CD14-positive monocyte (primary cell): ENCODE results near the gene SPAG17. TPM values are rescaled to one million over a fixed set of nuclear protein-coding genes. Genes with fewer than 3 reads are reported as not detected.

Experiments used
- DNase-seq, 3 donors: peaks; one replicate each; pipeline ENCODE4 v3.0.0-alpha.2; 2011 to 2022
- H2AFZ ChIP-seq: 2 replicates; pipeline ENCODE4 v1.6.0; 2012; ENCODE audit warnings: mild to moderate bottlenecking, low read depth, low read length, inconsistent platforms; ENCODE audit not compliant: insufficient read depth, poor library complexity, severe bottlenecking
- H3K27ac ChIP-seq, 2 donors: 1 replicate in 1 of 2; 2 replicates in 1 of 2; pipeline ENCODE4 v1.5.1; 2012 to 2013; ENCODE audit warnings: low read length in 2 of 2, control low read depth in 1 of 2, inconsistent platforms in 1 of 2, low read depth in 1 of 2, mild to moderate bottlenecking in 1 of 2
- H3K27me3 ChIP-seq, 2 donors: one replicate each; pipeline versions ENCODE4 v1.6.0 to v1.6.1; 2011 to 2013; ENCODE audit warnings: low read length in 2 of 2; ENCODE audit not compliant: control insufficient read depth in 2 of 2, insufficient read depth in 2 of 2
- H3K36me3 ChIP-seq, 2 donors: replicated peaks in 1 of 2; 1 replicate in 1 of 2; 2 replicates in 1 of 2; pipeline versions ENCODE4 v1.5.1 to v1.6.1; 2012 to 2013; ENCODE audit warnings: low read length in 2 of 2, control low read depth in 1 of 2, inconsistent platforms in 1 of 2, mild to moderate bottlenecking in 1 of 2; ENCODE audit not compliant: insufficient read depth in 2 of 2, control insufficient read depth in 1 of 2
- H3K4me1 ChIP-seq, 2 donors: 1 replicate in 1 of 2; 2 replicates in 1 of 2; pipeline versions ENCODE4 v1.5.1 to v1.6.1; 2012 to 2013; ENCODE audit warnings: low read length in 2 of 2, control low read depth in 1 of 2, inconsistent platforms in 1 of 2, mild to moderate bottlenecking in 1 of 2, moderate library complexity in 1 of 2; ENCODE audit not compliant: insufficient read depth in 2 of 2, control insufficient read depth in 1 of 2
- H3K4me2 ChIP-seq: replicated peaks from 2 replicates; pipeline ENCODE3; 2012; ENCODE audit warnings: low read length, moderate library complexity, mild to moderate bottlenecking; ENCODE audit not compliant: poor library complexity, severe bottlenecking; ENCODE audit errors: extremely low read depth
- H3K4me3 ChIP-seq, 3 experiments: fragments of 200-600 bp in 1 of 3; sonication (generic) in 1 of 3; replicated peaks in 1 of 3; 1 replicate in 2 of 3; 2 replicates in 1 of 3; pipeline ENCODE4 v1.5.1; 2011 to 2013; ENCODE audit warnings: low read length in 3 of 3, mild to moderate bottlenecking in 3 of 3, control low read depth in 2 of 3, low read depth in 2 of 3, inconsistent platforms in 1 of 3, moderate library complexity in 1 of 3
- H3K79me2 ChIP-seq: 2 replicates; pipeline ENCODE4 v1.6.0; 2012; ENCODE audit warnings: mild to moderate bottlenecking, control low read depth, inconsistent platforms, low read length, moderate library complexity; ENCODE audit not compliant: insufficient read depth
- H3K9ac ChIP-seq: 2 replicates; pipeline ENCODE4 v1.6.0; 2017; ENCODE audit warnings: low read length, mild to moderate bottlenecking; ENCODE audit not compliant: insufficient read depth, poor library complexity, severe bottlenecking
- H3K9me3 ChIP-seq, 2 donors: replicated peaks in 1 of 2; 1 replicate in 1 of 2; 2 replicates in 1 of 2; pipeline versions ENCODE4 v1.5.1 to v1.6.1; 2012 to 2013; ENCODE audit warnings: low read length in 2 of 2, control low read depth in 1 of 2; ENCODE audit not compliant: control insufficient read depth in 1 of 2, insufficient read depth in 1 of 2
- H4K20me1 ChIP-seq: 2 replicates; pipeline ENCODE4 v1.6.0; 2012; ENCODE audit warnings: mild to moderate bottlenecking, low read length, control low read depth, moderate library complexity; ENCODE audit not compliant: insufficient read depth
- H3K27ac Mint-ChIP-seq, 7 donors: one replicate each; pipeline ENCODE4 v1.8.0; 2020; ENCODE audit warnings: mild to moderate bottlenecking in 7 of 7, mixed read lengths in 7 of 7, moderate library complexity in 6 of 7, inconsistent platforms in 2 of 7
- H3K27me3 Mint-ChIP-seq, 3 donors: one replicate each; pipeline ENCODE4 v1.8.0; 2021 to 2022; ENCODE audit warnings: low read depth in 3 of 3, mild to moderate bottlenecking in 3 of 3, mixed read lengths in 3 of 3, moderate library complexity in 3 of 3, inconsistent platforms in 1 of 3
- H3K36me3 Mint-ChIP-seq, 2 donors: one replicate each; pipeline ENCODE4 v1.8.0; 2020; ENCODE audit warnings: mixed read lengths in 2 of 2, inconsistent platforms in 1 of 2, mild to moderate bottlenecking in 1 of 2
- H3K4me1 Mint-ChIP-seq: one replicate; pipeline ENCODE4 v1.8.0; 2020; ENCODE audit warnings: mild to moderate bottlenecking, mixed read lengths
- H3K4me3 Mint-ChIP-seq, 2 donors: one replicate each; pipeline ENCODE4 v1.8.0; 2020; ENCODE audit warnings: mild to moderate bottlenecking in 2 of 2, mixed read lengths in 2 of 2, moderate library complexity in 1 of 2
- H3K9me3 Mint-ChIP-seq, 7 donors: one replicate each; pipeline ENCODE4 v1.8.0; 2020 to 2022; ENCODE audit warnings: mixed read lengths in 7 of 7, mild to moderate bottlenecking in 6 of 7, moderate library complexity in 6 of 7, inconsistent platforms in 2 of 7
- CTCF ChIP-seq: fragments of 200-600 bp; IDR thresholded peaks from one replicate; pipeline ENCODE4 v1.8.0; 2022; ENCODE audit warnings: antibody characterized with exemption, mild to moderate bottlenecking
- WGBS: methylation state at CpG from one replicate; pipeline ENCODE4 v1.1.5; 2013; ENCODE audit warnings: missing lambda C conversion rate; ENCODE audit not compliant: insufficient coverage; 5-methylcytosine and 5-hydroxymethylcytosine counted together
- intact Hi-C, 2 donors: fragments of 100-400 bp; cut with micrococcal nuclease; formaldehyde crosslinking; loops; one replicate each; pipeline versions ENCODE4 v1.15.0 to v1.15.1; 2023
- polyA plus RNA-seq, 3 donors: library from polyadenylated mRNA; depleted of rRNA in 1 of 3; unstranded in 2 of 3; stranded (reverse) in 1 of 3; fragments of 300-500 nt in 2 of 3; fragments of >200 nt in 1 of 3; fragmentation: Illumina TruSeq in 2 of 3; gene quantifications; 1 replicate in 2 of 3; 2 replicates in 1 of 3; pipeline ENCODE4 v1.2.3, GENCODE V29; 2012 to 2021

SPAG17 gene
- polyA plus RNA-seq, 3 donors, result 0.26 to 0.87 (median 0.68) TPM

- no peak overlapping the region for H3K4me2 ChIP-seq
- H3K4me1 ChIP-seq, result peaks cover 6 to 8% of the 10 kb centered on the region in 2 donors
- no peak overlapping the region for H3K4me3 ChIP-seq
- H3K27ac ChIP-seq, result no peak overlapping the region
- no peaks in the 10 kb centered on the region for H3K36me3 ChIP-seq
- no peaks in the 10 kb centered on the region for H3K79me2 ChIP-seq
- no peak for DNase-seq
- no peaks in the 10 kb centered on the region for H4K20me1 ChIP-seq
- peaks cover 0 to 4% of the 10 kb centered on the region in 2 donors for H3K9me3 ChIP-seq
- Mint-ChIP-seq H3K4me3 (no peak overlapping the region), H3K36me3 (no peaks in the 10 kb centered on the region), H3K27me3 (peaks cover 5 to 7% (median 6%) of the 10 kb centered on the region in 3 donors), H3K9me3 (peaks cover 0 to 16% (median 7%) of the 10 kb centered on the region in 7 donors), H3K27ac (no peak overlapping the region), H3K4me1 (peaks cover 10% of the 10 kb centered on the region)
- no CpG with 5 or more reads among the region's 2 CpGs for WGBS
- intact Hi-C loops, result no loop called here
- H3K27me3 ChIP-seq, result no peaks in the 10 kb centered on the region
- TF ChIP-seq CTCF, result no peak
- H3K9ac ChIP-seq, result no peak overlapping the region
- no peak overlapping the region for H2AFZ ChIP-seq
Measured at GRCh38 chr1:118189564-118189963, 4.5 kb upstream of the SPAG17 start.

GRCh38 chr1:118188411-118188810 lies 3.4 kb upstream of the SPAG17 start:
- Histone ChIP-seq H3K4me1 (peaks cover 6 to 8% of the 10 kb centered on the region in 2 donors), H3K9me3 (peaks cover 0 to 4% of the 10 kb centered on the region in 2 donors), H3K9ac (no peak overlapping the region), H3K27ac (no peak overlapping the region), H3K79me2 (no peaks in the 10 kb centered on the region), H3K4me3 (no peak overlapping the region), H3K27me3 (no peaks in the 10 kb centered on the region), H3K36me3 (no peaks in the 10 kb centered on the region), H4K20me1 (no peaks in the 10 kb centered on the region), H3K4me2 (no peak overlapping the region), H2AFZ (no peak overlapping the region)
- Mint-ChIP-seq H3K9me3 (peaks cover 0 to 16% (median 7%) of the 10 kb centered on the region in 7 donors), H3K4me1 (peaks cover 12% of the 10 kb centered on the region), H3K27ac (no peak overlapping the region), H3K27me3 (peaks cover 5 to 7% (median 6%) of the 10 kb centered on the region in 3 donors), H3K36me3 (no peaks in the 10 kb centered on the region), H3K4me3 (no peak overlapping the region)
- no peak for TF ChIP-seq CTCF
- WGBS, result no CpG with 5 or more reads among the region's 1 CpG
- no peak for DNase-seq
- intact Hi-C loops, result no loop called here
